Measurements from ENCODE around the gene HEG1.

- no peak for TF ChIP-seq POLR2A (IDR thresholded peaks at IDR 0.05; ENCODE audit: low read depth, low read length)
- no peak for TF ChIP-seq TAF1 (IDR thresholded peaks at IDR 0.05; ENCODE audit: low read depth, low read length)
- TF ChIP-seq POLR2AphosphoS5 (IDR thresholded peaks at IDR 0.05; ENCODE audit: low read depth, low read length), result no peak
- TF ChIP-seq SPI1 (IDR thresholded peaks at IDR 0.05; ENCODE audit: low read depth, low read length), result no peak
- TF ChIP-seq PAX5 (IDR thresholded peaks at IDR 0.05; ENCODE audit: insufficient read depth, low read length, severe bottlenecking), result no peak
- no peak for TF ChIP-seq POU2F2 (IDR thresholded peaks at IDR 0.05; ENCODE audit: low read depth, low read length)
Observed at GRCh38 chr3:125000661-125001060, 55.1 kb downstream of the HEG1 start.

All from GM12891 (cell line).